ENCODE data around the gene ADD3. TPM values are rescaled to one million over a fixed set of nuclear protein-coding genes. Genes with fewer than 3 reads are reported as not detected.

Gene ADD3
- total RNA-seq, 1 donor from 2014 or later, result 57.4 TPM

DNA sequence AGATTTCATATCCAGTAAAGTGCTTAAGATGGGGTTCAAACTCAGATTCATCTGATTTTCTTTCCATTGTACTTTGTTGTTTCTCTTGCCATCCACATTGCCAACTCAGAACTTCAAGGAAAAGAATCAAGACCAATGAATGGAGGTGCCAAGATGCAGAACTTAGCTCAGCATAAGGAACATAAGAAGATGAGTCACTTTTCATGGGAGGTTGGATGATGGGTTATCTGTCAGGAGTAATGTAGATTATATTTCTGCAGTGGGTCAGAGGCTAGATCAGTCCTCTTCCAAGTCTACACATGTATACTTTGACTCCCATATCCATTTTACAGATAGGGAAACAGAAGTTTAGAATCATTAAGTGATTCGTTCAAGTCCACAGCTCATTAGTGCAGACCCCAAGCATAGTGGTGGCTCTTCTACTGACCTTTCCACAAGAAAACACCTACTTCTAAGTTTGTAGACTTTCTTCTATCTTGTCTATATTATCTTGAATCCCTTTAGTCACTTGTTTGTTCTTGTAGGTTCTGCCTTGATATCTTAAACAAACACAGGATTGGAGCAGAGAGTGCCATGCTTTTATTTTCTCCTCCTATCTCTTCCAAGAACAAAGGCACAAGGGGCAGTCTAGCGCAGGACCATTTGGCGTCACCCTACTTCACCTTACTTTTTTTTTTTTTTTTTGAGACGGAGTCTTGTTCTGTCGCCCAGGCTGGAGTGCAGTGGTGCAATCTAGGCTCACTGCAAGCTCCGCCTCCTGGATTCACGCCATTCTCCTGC is 14.0 kb upstream of the ADD3 start:
- TF ChIP-seq, protein P1, sequence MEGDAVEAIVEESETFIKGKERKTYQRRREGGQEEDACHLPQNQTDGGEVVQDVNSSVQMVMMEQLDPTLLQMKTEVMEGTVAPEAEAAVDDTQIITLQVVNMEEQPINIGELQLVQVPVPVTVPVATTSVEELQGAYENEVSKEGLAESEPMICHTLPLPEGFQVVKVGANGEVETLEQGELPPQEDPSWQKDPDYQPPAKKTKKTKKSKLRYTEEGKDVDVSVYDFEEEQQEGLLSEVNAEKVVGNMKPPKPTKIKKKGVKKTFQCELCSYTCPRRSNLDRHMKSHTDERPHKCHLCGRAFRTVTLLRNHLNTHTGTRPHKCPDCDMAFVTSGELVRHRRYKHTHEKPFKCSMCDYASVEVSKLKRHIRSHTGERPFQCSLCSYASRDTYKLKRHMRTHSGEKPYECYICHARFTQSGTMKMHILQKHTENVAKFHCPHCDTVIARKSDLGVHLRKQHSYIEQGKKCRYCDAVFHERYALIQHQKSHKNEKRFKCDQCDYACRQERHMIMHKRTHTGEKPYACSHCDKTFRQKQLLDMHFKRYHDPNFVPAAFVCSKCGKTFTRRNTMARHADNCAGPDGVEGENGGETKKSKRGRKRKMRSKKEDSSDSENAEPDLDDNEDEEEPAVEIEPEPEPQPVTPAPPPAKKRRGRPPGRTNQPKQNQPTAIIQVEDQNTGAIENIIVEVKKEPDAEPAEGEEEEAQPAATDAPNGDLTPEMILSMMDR (IDR thresholded peaks at IDR 0.05), result no peak
- H3K27ac ChIP-seq, result no peak overlapping the region
- no peaks in the 10 kb centered on the region for H3K4me1 ChIP-seq
- no peaks in the 10 kb centered on the region for H3K9me3 ChIP-seq
- no peak for ATAC-seq
- H3K27me3 ChIP-seq, result no peaks in the 10 kb centered on the region
- no peak for DNase-seq
- intact Hi-C loops (cut with DNase I), result no loop called here
- no peak overlapping the region for H3K4me3 ChIP-seq
- H3K36me3 ChIP-seq, result no peaks in the 10 kb centered on the region

DNA sequence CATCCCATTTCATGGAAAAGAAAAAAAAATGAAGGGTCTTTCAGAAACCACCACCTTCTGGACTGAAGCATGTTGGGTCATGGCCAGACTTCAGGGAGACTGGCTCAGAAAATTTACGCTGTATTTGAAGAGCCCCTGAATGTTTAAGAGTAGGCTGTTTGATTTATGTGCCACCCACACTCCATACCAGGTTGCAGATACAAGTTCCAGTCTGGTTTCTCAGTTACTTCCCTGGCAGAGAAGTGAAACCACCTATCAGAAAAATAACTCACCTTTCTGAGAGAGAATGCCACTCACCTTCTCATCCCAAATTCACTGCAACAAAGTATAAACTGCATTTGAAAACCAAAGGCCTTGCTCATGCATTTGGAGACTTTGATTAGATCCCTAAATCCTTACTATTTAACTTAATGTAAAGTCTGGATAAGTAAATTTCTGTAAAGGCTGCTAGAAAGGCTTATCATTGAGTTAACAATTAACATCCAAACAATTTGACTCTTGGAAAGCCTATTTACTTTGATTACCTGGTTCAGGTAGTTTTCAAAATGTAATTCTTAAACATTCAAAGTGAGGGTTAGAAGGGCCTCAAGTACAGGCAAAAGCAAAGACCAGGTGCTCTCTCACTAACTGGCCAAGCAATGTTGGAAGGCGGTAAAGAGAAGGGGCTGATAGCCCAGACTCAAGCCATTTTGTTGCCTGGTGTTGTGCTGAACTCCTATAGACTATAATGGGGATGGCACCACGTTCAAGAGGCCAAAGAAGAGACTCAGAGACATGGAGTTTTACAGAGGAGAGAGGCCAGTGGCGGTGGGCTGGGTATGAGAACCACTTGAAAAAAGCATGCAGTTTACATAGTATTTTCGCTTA is 12.8 kb upstream of the ADD3 start:
- Histone ChIP-seq H3K9me3 (no peaks in the 10 kb centered on the region), H3K27ac (no peak overlapping the region), H3K4me1 (no peaks in the 10 kb centered on the region), H3K4me3 (no peak overlapping the region), H3K27me3 (no peaks in the 10 kb centered on the region), H3K36me3 (no peaks in the 10 kb centered on the region)
- TF ChIP-seq, protein P1 (IDR thresholded peaks at IDR 0.05), result no peak
- DNase-seq, result no peak
- intact Hi-C loops (cut with DNase I), result no loop called here
- ATAC-seq, result no peak

DNA sequence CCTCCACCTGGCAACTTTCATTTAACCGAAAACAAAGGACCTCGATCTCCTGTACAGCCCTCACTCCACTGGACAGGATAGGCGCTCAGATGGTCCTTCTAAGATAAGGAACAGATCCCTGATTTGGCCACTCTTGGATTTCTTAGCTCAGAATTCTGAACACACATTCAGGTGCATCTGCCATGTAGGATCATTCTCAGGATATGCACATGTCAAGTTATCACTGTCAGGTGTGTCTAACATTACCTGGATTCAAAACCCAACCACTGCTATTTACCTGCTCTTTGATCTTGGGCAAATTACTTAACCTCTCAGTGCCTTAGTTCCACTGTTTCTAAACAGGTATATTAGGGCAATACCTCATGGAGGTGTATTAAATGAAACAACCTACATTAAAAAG is 12.2 kb upstream of the ADD3 start:
- Histone ChIP-seq H3K4me1 (no peaks in the 10 kb centered on the region), H3K4me3 (no peak overlapping the region), H3K9me3 (no peaks in the 10 kb centered on the region), H3K36me3 (no peaks in the 10 kb centered on the region), H3K27me3 (no peaks in the 10 kb centered on the region), H3K27ac (no peak overlapping the region)
- TF ChIP-seq, protein P1 (IDR thresholded peaks at IDR 0.05), result no peak
- intact Hi-C loops (cut with DNase I), result no loop called here
- ATAC-seq (no peak), DNase-seq (no peak)

DNA sequence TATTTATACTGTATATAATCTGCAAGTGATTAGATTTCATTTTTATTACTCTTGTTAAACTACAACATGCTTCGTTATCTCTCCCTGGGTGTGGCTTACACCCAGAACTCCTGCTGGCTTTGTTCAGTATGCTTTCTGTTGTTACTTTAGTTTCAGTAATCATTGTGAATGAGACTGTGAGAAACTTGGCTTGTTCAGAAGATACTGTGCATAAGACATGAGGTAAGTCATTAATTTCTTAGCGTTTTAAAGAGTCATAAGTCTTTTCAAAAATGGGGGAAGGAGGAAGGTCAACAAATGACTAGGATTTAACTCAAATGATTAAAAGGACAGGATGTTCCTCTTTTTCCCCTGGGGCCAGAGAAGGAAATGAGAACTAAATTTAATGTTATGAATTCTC is 11.6 kb upstream of the ADD3 start:
- Histone ChIP-seq H3K4me3 (no peak overlapping the region), H3K27me3 (no peaks in the 10 kb centered on the region), H3K4me1 (no peaks in the 10 kb centered on the region), H3K27ac (peak overlapping the region; percentile 1), H3K36me3 (no peaks in the 10 kb centered on the region), H3K9me3 (no peaks in the 10 kb centered on the region)
- intact Hi-C loops (cut with DNase I), result no loop called here
- ATAC-seq (no peak), DNase-seq (no peak)
- TF ChIP-seq, protein P1 (IDR thresholded peaks at IDR 0.05), result no peak

DNA sequence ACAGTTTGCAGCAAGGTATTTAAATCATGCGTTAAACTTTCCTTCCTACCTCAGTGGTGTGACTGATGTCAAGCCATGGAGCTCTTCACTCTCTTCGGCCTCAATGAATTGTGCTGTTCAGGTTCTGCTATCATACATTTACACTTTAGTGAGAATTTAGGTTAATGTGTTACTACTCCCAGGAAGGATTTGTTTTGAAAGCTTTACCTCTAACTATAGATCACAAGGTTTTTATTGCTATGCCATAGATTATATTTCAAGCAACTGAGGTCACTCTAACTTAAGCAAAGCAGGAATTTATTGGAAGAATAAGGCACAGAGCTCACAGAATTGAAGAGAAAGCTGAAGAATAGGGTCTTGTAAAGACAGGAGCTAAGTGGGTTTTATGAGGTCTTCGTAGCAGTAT is 11.0 kb upstream of the ADD3 start:
- H3K36me3 ChIP-seq, result no peaks in the 10 kb centered on the region
- no peak overlapping the region for H3K27ac ChIP-seq
- TF ChIP-seq, protein P1 (IDR thresholded peaks at IDR 0.05), result no peak
- intact Hi-C loops (cut with DNase I), result no loop called here
- H3K4me1 ChIP-seq, result no peaks in the 10 kb centered on the region
- H3K4me3 ChIP-seq, result no peak overlapping the region
- no peak for DNase-seq
- ATAC-seq, result no peak
- H3K27me3 ChIP-seq, result no peaks in the 10 kb centered on the region
- no peaks in the 10 kb centered on the region for H3K9me3 ChIP-seq
